Erythroblast (primary cell): ENCODE measurements around the gene GLTP.

Source experiments
- GATA1 ChIP-seq: IDR thresholded peaks from 2 replicates; pipeline ENCODE4 v1.6.1; 2011; ENCODE audit warnings: low read depth, mild to moderate bottlenecking, control low read depth, low read length, moderate library complexity
- POLR2A ChIP-seq: IDR thresholded peaks from 2 replicates; pipeline ENCODE4 v1.6.1; 2011; ENCODE audit warnings: mild to moderate bottlenecking, low read length

GRCh38 chr12:109831365-109831764, 49.0 kb downstream of the GLTP start:
- TF ChIP-seq POLR2A (no peak), GATA1 (no peak)
